Tibial nerve (tissue), 4 donors: ENCODE results near the gene CACNA1A.

Source experiments
- EP300 ChIP-seq, 2 donors: sonication (generic); formaldehyde crosslinking; IDR thresholded peaks; one replicate each; pipeline ENCODE4 v1.6.1; 2017; ENCODE audit warnings: antibody characterized with exemption in 2 of 2, mild to moderate bottlenecking in 1 of 2
- POLR2A ChIP-seq, 2 donors: fragments of 450-650 bp; IDR thresholded peaks; one replicate each; pipeline ENCODE4 v1.6.1; 2017; ENCODE audit warnings: antibody characterized with exemption in 2 of 2, mild to moderate bottlenecking in 2 of 2, moderate library complexity in 2 of 2
- TF ChIP-seq, protein P1 (sequence below), 5 experiments: fragments of 200-600 bp in 3 of 5; fragments of 450-650 bp in 2 of 5; sonication (generic) in 3 of 5; IDR thresholded peaks; one replicate each; pipeline ENCODE4 v1.5.1; 2016 to 2019; ENCODE audit warnings: antibody characterized with exemption in 5 of 5, mild to moderate bottlenecking in 3 of 5, moderate library complexity in 2 of 5

DNA sequence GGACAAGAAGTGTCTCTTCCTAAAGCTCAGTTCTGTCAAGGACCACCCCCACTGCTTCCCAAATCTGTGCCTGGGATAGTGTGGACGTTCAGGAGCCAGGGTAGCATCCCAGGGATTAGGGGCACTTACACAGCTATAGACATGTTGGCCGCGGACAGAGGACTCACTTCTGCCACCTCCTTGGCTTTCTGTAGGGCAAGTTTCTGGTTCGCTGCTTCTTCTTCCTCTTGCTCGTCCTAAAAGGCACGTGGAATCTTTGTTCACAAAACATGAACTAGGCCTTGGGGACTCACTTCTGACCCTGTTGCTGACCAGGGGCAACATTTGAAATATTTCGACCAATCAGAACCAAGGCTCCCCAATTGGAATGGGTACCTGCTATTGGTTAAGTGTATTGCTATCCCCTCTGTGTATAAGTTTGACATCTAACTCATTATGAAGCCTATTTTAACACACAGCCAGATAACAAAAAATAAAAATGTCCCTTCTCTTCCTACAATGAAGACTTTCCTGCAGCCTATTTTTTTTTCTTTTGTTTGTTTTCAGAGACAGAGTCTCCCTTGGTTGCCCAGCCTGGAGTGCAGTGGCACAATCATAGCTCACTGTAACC is 205.8 kb downstream of the CACNA1A start:
- TF ChIP-seq, protein P1, sequence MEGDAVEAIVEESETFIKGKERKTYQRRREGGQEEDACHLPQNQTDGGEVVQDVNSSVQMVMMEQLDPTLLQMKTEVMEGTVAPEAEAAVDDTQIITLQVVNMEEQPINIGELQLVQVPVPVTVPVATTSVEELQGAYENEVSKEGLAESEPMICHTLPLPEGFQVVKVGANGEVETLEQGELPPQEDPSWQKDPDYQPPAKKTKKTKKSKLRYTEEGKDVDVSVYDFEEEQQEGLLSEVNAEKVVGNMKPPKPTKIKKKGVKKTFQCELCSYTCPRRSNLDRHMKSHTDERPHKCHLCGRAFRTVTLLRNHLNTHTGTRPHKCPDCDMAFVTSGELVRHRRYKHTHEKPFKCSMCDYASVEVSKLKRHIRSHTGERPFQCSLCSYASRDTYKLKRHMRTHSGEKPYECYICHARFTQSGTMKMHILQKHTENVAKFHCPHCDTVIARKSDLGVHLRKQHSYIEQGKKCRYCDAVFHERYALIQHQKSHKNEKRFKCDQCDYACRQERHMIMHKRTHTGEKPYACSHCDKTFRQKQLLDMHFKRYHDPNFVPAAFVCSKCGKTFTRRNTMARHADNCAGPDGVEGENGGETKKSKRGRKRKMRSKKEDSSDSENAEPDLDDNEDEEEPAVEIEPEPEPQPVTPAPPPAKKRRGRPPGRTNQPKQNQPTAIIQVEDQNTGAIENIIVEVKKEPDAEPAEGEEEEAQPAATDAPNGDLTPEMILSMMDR (IDR thresholded peaks at IDR 0.05) = no peak
- no peak for TF ChIP-seq POLR2A (IDR thresholded peaks at IDR 0.05)
- TF ChIP-seq EP300 (IDR thresholded peaks at IDR 0.05) = no peak
